ENCODE measurements around the gene WDR38.

GRCh38 chr9:124882231-124882630 is 29.0 kb downstream of the WDR38 start:
- TF ChIP-seq CTCF (IDR thresholded peaks at IDR 0.05): no peak
- no peak for TF ChIP-seq EZH2phosphoT487 (IDR thresholded peaks at IDR 0.05)
